GM19043 (cell line): Measurements from ENCODE around the gene AMMECR1.
"Not testable (repeated sequence)": the region's sequence is repeated elsewhere in the genome, so short reads cannot be mapped to it uniquely, and the experiment has no call there.

Experiments
- ATAC-seq: cut with Tn5 transposase; IDR thresholded peaks from one replicate; pipeline ENCODE4 v1.9.1; 2021; ENCODE audit warnings: low read depth; ENCODE audit not compliant: unreplicated experiment

AMMECR1 gene

DNA sequence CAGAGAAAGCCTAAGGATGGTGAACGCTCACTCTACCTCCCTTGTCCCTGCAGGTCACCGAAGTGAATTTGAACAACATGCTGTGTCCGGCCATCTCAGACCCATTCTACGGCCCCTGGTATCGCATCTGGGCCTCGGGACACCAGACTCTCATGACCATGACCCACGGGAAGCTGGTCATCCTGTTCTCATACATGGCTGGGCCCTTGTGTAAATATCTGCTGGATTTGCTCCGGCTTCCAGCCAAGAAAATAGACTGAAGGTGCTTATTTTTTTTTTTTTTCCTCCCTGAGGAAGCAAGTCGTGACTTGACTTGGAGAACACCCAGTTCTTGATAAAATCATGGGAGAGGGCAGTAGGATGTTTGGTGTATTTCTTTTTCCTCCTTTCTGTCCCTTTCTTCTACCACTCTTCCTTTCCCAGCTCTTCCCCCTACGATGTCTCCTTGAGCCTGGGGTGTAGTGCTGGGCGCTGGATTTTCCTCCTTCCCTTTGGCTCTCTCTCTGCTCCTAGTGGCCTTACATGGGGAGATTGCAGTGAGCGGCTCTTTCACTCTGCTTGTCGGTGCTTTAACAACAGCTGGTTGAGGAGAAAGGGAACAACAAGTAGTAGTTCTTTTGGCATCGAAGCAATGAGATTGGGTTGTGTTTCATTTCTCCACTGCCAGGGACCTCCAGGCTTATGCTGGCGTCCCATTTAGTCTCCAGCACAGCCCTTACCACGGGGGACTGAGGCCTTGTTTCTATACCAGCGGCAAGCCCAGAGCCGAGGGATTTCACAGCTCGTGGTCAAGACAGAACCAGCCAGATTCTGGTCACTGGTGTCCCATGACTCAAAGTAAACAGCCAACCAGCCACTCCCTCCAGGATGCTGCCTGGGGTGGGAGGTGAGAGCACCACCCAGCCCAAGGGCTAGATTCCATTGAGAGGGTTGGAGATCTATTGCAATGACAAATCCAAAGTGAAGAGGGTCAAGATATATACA, 144.4 kb downstream of the AMMECR1 start:
- no peak for ATAC-seq

DNA sequence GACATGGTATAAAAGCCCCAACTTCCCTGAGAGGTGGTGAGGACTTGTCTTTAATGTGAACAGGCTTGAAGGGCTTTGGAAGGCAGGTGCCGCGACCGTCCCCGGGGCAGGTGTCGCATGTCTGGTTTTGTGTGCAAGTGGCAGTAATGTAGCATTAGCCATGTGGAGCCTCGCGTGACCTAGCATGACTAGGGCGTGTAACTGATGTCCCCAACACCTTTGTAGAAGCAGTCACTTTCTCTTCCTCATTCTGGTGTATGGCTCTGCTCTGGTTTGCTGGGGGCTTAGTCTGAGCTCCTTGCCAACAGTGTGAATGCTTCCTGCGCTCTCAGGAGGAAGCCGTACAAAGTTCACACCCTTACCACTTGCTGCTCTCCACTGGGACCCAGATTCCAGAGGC, 145.7 kb downstream of the AMMECR1 start:
- peak; percentile 99 for ATAC-seq

DNA sequence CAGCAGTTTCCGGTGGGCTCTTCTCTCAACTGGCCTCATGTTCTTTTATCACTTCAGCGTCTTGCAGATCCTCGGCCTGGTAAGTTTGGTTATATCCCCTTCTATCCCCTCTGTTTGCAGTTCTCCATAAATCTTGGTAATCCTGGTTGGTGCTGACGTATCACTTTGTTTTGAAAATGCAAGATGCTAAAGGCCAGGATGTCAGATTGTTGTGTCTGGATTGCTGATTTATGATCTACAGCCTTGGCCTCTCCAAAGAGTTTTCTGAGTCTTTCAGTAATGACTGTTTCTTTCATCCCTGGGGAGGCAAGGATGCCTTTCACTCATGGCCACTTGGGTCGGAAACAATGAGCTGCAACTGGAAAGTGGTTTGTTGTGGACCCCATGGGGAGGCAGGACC, 146.4 kb downstream of the AMMECR1 start:
- ATAC-seq = no peak

DNA sequence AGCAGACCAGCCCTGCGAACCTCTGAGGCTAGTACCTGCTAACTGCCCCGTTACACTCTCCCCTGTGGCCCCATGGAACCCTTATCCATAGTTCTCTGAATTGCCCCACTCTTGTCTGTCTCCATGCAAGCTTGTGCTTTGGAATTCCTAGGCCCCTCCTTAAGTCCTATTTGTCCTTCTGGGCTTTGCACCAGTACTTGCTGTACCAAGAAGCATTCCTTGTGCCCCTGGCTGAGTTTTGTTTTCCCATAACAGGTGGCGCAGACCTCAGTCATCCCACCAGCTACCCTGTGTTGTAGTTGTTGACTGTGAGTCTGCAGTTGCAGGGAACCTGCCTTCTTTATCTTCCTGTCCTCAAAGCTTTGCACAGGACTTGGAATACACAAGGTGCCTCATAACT, 147.9 kb downstream of the AMMECR1 start:
- ATAC-seq = no peak

DNA sequence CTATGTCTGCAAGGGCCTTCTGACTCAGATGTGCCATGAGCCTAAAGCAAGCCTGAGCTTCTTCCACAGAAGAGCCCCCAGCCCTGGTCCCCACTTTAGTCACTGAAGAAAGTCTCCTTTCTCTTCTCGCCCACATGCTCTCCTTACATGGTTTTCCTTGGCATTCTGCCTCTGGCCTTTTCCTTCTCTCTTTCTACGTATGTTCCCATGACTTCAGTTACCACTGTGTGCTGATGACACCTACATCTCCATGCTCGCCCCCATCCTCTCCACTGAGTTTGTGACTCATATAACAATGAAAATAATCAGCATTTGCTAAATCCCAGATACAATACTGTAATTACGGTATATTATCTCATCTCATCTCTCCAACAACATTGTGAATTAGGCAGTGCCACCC, 149.3 kb downstream of the AMMECR1 start:
- ATAC-seq = no peak

DNA sequence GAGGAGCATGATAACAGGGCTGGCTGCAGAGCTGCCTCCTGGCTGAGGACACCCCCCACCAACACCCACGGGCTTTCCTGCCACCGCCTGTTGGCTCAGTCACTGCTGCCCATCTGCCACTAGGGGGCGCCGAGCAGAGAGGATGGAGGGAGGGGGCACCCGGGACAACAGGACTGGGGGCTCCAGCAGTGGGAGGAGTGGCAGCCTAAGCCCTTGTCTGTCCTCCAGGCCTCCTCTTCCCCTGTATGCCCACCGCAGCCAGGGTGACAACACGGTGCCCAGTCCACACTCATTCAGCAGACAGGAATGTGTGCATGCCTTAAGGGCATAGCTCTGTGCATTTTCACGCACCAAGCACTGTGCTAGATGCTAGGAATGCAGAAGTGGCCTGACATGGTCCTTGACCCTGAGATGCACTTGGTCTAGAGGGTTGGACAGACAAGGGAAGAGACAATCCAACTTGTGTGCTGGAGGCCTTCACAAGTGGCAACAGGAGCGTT, 149.9 kb downstream of the AMMECR1 start:
- no peak for ATAC-seq

DNA sequence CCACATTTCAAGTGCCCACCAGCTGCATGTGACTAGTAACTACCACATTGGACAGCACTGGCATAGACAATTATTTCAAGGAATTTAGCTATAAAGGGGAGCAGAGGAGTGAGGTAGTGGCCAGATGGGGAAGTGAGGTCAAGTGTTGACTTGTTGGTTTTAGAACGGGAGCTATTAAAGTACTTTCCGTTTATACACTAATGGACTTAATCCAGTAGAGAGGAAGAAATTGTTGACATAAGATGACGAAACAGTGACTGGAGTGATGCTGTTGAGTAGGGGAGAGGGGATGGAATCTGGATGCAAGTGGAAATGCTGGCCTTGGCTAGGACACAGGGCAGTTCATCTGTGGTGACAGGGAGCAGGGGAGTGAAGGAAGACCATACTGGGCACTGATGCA, 154.4 kb downstream of the AMMECR1 start:
- ATAC-seq = no peak

DNA sequence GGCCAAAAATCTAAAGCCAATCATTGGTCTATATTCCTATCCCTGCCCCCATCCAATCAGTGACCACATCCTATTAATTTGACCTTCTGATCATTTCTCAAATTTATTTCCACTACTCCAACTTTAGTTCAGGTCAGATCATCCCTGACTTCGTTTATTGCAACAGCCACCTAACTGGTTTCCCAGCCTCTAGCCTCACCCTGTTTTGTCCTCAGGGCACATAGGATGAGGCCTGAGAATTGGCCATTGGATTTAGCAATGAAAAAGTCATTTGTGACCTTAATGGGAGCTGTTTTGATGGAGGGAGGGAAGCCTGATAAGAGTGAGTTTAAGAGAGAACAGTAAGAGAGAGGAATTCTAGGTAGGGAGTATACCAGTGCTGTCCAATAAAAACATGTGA, 155.0 kb downstream of the AMMECR1 start:
- no peak for ATAC-seq

DNA sequence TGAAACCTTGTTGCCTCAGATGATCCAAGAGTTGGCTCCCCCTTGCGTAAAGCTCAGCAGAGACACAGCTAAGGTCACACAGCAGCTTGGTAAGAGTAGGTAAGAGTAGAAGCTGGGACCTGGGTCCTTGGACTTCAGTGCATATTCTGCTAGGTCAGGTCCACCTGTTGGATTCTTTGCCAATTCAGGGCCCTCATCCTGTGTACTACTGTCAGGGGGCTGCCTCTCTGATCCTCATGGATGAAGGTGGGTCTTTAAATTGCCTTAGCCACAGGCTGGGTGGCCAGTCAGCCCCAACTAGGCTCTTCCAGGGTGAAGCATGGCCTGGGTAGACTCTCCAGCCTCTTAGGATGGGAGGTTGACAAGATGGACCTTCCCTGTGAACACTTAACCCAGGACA, 155.8 kb downstream of the AMMECR1 start:
- ATAC-seq = no peak

DNA sequence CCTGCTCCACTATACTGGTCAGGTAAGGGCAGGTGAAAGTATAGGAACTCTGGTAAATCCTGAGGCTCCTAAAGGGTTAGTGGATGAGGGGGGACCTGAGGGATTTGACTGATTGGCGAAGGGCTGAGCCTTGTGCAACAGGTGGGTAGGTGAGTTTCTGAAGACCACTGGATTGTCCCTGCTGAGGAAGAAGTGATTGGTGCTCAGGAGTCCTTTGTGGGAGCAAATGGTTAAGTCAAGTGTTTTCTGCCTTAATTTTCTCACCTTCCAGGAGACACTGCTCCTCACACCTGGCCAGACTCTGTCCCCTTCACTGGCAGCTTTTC, 156.6 kb downstream of the AMMECR1 start:
- ATAC-seq = no peak

DNA sequence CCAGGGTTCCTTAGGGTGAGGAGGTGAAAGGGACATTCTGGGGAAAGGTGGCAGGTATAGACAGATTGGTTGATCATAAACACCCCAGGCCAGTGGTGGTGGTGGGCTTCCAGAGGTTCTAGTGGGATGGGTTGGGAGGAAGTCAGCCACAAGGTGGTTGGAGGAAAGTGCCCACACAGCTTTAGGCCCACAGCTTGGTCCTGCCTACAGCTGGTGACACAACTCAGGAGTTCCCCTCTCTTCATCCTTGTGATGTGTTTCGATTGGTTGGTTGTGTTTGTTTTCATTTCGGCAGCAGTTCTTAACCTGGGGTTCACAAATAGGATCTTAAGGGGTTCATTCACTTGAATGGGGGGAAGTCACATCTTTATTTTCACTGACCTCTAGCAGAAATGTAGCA, 158.0 kb downstream of the AMMECR1 start:
- ATAC-seq = no peak

DNA sequence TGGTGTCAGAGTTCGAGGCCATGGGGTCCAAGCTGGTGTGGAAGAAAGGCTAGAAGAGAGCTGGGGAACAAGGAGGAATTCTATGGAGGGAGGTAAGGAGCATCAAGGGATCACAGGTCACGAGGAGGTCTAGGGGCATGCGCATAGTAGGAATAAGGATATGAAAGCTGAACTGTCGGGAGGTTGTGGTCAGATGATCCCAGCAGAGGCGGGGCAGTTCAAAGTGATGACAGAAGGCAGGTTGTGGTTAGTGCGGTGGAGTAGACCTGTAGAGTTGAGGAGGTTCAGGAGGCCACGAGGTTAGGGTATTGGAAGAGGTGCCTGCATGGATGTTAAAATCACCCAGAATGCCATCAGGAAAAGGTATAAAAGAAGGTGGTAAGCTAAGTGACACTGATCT, 158.7 kb downstream of the AMMECR1 start:
- no peak for ATAC-seq

DNA sequence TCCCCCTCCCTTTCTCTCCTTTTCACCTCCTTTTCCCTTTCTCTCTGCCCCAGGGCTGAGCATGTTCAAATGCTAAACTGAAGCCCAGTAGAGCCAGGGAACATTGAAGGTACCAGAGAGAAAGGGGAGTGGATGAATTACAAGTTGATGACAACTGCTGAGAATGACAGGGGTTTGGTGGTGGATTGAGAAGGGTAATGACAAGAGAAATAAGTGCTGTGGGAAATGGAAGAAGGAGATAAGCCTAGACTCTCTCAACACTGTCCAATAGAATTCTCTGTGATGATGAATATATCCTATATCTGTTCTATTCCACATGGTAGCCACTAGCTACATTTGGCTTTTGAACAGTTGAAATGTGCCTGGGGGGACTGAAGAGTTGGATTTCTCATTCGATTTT, 160.4 kb downstream of the AMMECR1 start:
- ATAC-seq = no peak

DNA sequence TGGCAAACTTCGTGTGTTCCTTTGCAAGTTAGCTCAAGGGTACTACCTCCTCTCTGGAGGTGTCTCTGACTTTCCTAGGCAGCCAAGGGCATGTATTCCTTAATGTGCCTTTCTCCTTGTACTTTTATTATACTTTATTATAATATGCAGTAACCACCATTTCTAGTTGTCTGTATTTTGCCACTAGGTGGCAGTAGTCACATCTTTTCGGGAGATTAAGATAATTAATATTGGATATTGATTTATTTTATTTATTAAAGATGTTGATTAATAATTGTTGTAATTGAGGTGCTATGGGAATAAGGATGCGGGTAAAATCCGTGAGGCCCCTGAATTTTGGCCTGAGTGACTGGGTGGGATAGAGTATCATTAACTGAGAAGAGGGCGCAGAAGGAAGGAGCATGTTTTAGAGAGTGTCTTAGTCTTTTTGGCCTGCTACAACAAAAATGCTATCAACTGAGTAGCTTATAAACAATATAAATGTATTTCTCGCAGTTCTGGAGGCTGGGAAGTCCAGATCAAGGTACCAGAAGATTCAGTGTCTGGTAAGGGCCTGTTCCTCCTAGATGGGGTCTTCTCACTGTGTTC, 161.6 kb downstream of the AMMECR1 start:
- ATAC-seq = no peak

DNA sequence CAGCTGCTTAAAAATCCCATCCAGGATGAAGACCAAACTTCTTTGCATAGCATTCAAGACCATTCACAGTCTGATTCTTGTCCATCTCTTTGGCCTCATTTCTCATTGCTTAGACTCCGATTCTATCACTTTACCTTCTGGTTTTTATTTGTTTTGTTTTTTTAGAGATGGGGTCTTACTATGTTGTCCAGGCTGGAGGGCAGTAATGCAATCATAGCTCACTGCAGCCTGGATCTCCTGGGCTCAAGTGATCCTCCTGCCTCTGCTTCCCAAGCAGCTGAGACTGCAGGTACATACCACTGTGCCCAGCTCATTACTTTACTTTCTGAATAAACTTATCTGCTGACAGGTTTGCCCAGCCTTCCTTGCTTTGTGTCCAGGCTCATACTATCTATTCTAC, 162.1 kb downstream of the AMMECR1 start:
- ATAC-seq = no peak

DNA sequence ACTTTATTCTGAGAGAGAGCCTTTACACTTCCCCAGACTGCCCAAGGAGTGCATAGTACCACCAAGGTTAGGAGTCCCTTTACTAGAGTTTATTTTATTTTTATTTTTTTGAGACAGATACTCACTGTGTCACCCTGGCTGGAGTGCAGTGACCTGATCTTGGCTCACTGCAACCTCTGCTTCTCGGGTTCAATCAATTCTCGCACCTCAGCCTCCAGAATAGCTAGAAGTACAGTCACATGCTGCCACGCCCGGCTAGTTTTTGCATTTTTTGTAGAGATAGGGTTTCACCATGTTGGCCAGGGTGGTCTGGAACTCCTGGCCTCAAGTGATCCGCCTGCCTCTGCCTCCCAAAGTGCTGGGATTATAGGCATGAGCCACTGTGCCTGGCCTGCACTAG, 163.6 kb downstream of the AMMECR1 start:
- not testable (repeated sequence) for ATAC-seq

DNA sequence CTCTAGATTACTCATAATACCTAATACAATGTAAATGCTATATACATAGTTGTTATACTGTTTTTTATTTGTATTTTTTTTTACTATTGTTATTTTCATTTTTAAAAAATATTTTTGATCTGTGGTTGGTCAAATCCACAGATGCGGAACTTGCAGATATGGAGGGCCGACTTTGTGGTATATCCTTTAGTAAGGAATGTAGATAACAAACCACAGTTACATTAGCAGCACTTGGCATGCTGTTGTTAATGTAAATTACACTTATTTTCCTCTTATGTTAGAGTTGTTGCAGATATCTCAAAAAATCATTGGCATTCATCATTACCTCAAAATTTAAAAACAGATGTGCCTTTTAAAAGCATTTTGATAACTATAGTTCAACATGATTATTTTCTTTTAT, 164.0 kb downstream of the AMMECR1 start:
- no peak for ATAC-seq

DNA sequence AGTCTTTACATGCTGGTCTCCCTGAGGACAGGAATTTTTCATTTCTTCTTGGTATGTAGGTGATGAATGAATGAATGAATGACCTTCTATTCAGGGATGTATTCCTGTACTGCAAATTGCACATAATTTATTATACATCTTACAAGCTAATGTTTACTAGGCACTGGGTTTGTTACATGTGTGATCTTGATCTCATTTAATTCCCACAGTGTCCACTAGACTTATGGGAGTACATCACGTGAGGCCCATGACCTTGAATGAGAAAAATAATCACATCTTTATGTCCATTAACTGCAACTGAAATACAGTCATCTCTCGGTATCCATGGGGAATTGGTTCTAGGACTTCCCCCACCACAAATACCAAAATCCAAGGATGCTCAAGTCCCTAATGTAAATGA, 164.6 kb downstream of the AMMECR1 start:
- ATAC-seq = no peak

DNA sequence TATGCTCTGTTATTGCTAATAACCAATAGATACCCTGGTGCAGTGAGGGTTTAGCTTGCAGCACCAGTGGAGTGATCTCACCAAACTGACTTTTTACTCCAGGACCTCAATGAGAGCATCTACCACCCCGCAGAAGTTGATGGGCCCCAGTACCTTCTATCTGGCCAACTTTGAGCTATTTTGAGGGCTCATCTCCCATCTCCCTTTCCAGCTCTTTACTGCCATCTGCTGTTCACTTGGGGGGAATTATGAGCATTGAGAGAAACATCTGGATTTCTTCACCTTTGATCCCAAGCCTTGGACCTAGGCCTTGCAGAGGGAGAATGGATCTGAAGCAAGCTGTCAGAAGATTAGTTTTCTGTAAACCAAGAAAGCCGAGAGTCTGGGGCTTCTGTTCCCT, 171.4 kb downstream of the AMMECR1 start:
- peak; percentile 67 for ATAC-seq

DNA sequence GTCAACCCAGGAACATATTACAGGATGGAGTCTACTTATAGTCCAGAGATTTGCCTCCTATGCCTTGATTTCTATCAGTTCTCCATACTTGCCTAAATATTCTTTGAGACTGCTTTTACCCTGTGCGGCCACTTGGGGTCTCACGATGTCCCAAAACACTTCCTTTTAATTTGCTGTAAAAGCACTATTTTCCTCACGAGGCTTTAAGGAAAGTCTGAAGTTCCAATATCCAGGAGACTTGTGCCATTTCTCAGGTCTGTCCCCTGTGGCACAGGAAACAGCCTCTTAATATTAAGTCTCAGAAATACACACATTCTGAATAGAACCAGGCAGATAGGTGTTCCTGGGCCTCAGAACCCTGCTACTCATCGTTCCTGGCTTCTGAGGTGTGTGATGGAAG, 172.0 kb downstream of the AMMECR1 start:
- ATAC-seq = peak; percentile 64

DNA sequence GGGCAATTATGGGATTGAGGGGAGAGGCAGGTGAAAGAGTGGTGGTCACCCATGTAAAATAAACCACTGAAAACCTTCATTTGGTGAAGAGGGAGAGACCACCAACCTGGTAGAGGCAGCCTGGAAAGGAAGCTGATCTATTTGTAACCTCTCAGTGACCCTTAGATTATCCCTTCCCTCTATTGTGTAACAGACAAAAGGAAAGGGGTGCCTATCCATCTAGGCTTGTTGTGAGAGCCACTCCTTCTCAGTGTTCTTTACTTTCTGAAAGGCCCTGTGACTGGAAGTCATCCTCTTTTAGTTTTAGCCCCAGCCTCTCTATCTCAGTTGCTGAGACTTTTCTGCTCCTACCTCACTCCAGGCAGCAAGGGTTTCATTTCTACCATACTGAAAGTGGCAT, 172.6 kb downstream of the AMMECR1 start:
- no peak for ATAC-seq
